Activated CD4-positive, alpha-beta memory T cell treated with anti-CD3 and anti-CD28 coated beads, Interleukin-2, amount 10 ng/mL, durations not matched to agents 7 days and 5 days (primary cell): ENCODE results near the gene DDAH1. TPM values are rescaled to one million over a fixed set of nuclear protein-coding genes. Genes with fewer than 3 reads are reported as not detected.

Experiments used
- CTCF ChIA-PET: fragments of 350-600 bp; sonication (Branson Sonifier 250); formaldehyde crosslinking; loops from one replicate; lab custom pipeline; 2021; ENCODE audit warnings: antibody characterized with exemption, inconsistent platforms; lab: Charles Lee
- POLR2A ChIA-PET: fragments of 350-600 bp; sonication (Branson Sonifier 250); formaldehyde crosslinking; loops from one replicate; lab custom pipeline; 2021; ENCODE audit warnings: antibody characterized with exemption; lab: Charles Lee
- DNase-seq: peaks from one replicate; pipeline ENCODE4 v3.0.0-alpha.2; 2020
- H3K27ac Mint-ChIP-seq: one replicate; pipeline ENCODE4 v1.8.0; 2021; ENCODE audit warnings: mild to moderate bottlenecking, mixed read lengths
- H3K27me3 Mint-ChIP-seq: one replicate; pipeline ENCODE4 v1.8.0; 2021; ENCODE audit warnings: mixed read lengths
- H3K36me3 Mint-ChIP-seq: one replicate; pipeline ENCODE4 v1.8.0; 2021; ENCODE audit warnings: low read depth, mixed read lengths
- H3K4me1 Mint-ChIP-seq: one replicate; pipeline ENCODE4 v1.8.0; 2021; ENCODE audit warnings: mixed read lengths
- H3K4me3 Mint-ChIP-seq: one replicate; pipeline ENCODE4 v1.8.0; 2021; ENCODE audit warnings: mild to moderate bottlenecking, mixed read lengths
- H3K9me3 Mint-ChIP-seq: one replicate; pipeline ENCODE4 v1.8.0; 2021; ENCODE audit warnings: mixed read lengths
- total RNA-seq, 2 experiments: library from RNA; stranded (reverse); gene quantifications; one replicate each; pipeline ENCODE4 v1.2.3, GENCODE V29; 2021

DDAH1 gene
- total RNA-seq, 2 experiments from 2014 or later, result not detected

DNA sequence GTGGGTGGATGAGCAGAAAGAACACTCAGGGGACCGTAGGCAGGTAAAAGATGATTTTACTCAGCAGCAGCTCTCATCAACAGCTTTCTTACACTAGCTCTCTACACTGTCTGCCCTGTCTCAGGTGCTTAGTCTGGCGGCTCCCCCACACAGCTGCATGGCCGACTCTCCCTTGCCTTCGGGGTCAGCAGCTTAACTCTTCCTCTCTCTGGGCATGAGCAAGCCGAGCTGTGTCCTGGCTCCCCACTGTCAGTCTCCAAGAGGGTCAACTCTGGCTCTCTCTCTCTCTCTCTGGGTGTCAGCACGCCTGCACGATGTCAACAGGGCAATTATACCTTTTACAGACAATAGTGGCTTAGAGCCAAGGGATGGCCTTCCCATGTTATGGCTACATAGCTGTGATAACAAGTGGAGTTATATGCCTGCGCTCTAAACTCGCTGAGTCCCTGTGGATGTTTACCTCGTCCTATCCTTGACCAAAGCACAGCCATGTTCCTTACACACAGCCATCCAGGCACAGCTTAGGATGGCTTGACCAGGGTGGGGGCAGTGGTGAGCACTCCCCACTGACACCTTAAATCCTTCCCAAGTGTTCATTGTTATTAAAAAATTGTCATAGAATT lies 185.4 kb downstream of the DDAH1 start:
- Mint-ChIP-seq H3K9me3 (no peaks in the 10 kb centered on the region), H3K4me3 (no peak overlapping the region), H3K4me1 (peaks cover 34% of the 10 kb centered on the region), H3K36me3 (peaks cover 6% of the 10 kb centered on the region), H3K27ac (no peak overlapping the region), H3K27me3 (peaks cover 40% of the 10 kb centered on the region)
- no peak for DNase-seq
- ChIA-PET CTCF (interaction anchor here (12.6 kb wide), 1 partner anchor 20 kb away, joined by 202 read pairs; the partner anchor contains the start of gene C1orf52), POLR2A (no interaction called here)

DNA sequence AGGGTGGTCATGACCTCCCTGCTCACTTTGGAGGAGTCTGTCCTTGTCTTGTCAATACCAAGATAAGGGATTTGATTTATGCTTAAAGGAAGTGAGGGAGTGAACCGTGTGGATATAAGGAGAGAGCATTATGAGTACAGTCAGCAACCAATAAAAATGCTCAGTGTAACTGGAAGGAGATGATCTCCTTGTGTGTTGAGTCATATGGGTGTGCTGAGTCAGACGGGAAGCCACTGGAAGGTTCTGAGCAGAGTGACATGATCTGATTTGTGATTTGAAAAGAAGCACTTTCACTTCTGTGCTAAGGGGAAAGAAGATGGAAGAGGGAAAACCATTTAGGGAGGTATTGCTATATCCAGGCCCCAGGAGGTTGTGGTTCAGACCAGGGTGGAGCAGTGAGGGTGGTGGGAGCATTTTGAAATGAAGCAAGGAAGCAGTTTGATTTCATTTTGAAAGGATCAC lies 186.1 kb downstream of the DDAH1 start:
- H3K4me3 Mint-ChIP-seq, result no peak overlapping the region
- DNase-seq, result peak; percentile 51
- H3K27me3 Mint-ChIP-seq, result peaks cover 39% of the 10 kb centered on the region
- POLR2A ChIA-PET, result no interaction called here
- peaks cover 39% of the 10 kb centered on the region for H3K4me1 Mint-ChIP-seq
- peak overlapping the region; percentile 5 for H3K27ac Mint-ChIP-seq
- H3K9me3 Mint-ChIP-seq, result no peaks in the 10 kb centered on the region
- H3K36me3 Mint-ChIP-seq, result peaks cover 11% of the 10 kb centered on the region
- CTCF ChIA-PET, result interaction anchor here (12.6 kb wide), 1 partner anchor 20 kb away, joined by 202 read pairs; the partner anchor contains the start of gene C1orf52

DNA sequence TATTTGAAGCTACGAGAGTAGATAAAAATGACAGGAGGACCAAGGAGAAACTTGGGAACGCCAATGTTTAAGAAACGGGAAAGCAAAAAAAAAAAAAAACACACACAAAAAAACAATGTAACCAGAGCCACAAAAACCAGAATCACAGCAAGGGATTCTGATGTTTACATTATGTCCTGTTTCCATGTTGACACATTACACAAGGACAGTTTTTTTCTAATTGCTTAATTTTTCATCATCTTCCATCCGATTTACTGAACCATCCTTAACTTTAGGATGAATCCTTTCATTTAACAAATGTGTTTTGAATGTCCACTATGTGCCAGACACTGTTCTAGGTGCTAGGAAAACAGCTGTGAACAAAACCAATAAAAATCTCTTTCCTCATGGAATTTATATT lies 187.2 kb downstream of the DDAH1 start:
- POLR2A ChIA-PET, result interaction anchor here (2.5 to 9.1 kb wide), 2 partner anchors 19 to 704 kb away, joined by 22 to 127 read pairs; partner anchors contain the start of genes C1orf52 and CTBS
- Mint-ChIP-seq H3K9me3 (no peaks in the 10 kb centered on the region), H3K27me3 (peaks cover 37% of the 10 kb centered on the region), H3K36me3 (peaks cover 22% of the 10 kb centered on the region), H3K4me1 (peaks cover 50% of the 10 kb centered on the region), H3K27ac (no peak overlapping the region), H3K4me3 (no peak overlapping the region)
- no peak for DNase-seq
- CTCF ChIA-PET, result interaction anchor here (12.6 kb wide), 1 partner anchor 18 kb away, joined by 202 read pairs; the partner anchor contains the start of gene C1orf52

DNA sequence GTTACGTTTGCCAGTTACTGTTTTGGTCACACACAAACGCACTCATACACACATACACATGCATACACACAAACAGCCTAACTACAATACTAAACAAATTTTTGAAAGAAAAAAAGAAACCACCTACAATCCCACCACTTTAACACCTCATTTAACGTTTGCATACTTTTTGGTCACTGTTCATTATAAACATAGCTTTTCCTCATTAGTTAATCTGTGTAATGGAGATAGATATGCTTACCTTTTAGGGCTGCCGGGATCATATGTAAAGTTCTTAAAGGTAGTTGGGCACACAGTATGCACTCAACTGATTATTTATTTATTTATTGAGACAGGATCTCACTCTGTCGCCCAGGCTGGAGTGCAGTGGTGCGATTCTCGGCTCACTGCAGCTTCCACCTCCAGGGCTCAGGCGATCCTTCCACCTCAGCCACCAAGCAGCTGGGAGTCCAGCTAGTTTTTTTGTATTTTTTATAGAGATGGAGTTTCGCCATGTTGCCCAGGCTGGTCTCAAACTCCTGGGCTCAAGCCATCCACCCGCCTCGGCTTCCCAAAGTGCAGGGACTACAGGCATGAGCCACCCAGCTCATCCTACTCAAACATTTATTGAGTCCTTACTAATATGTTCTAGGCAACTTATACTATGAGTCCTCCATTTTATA lies 187.8 kb downstream of the DDAH1 start:
- Mint-ChIP-seq H3K27me3 (peaks cover 32% of the 10 kb centered on the region), H3K4me1 (peaks cover 51% of the 10 kb centered on the region), H3K27ac (peak overlapping the region; percentile 80), H3K36me3 (peaks cover 23% of the 10 kb centered on the region), H3K9me3 (no peaks in the 10 kb centered on the region), H3K4me3 (peak overlapping the region; percentile 80)
- CTCF ChIA-PET, result interaction anchor here (1.0 to 12.6 kb wide), 8 partner anchors 8 to 431 kb away, joined by 3 to 202 read pairs (median 4); partner anchors contain the start of genes C1orf52 and ZNHIT6
- DNase-seq, result no peak
- POLR2A ChIA-PET, result interaction anchor here (0.7 to 9.1 kb wide), 15 partner anchors 8 to 1427 kb away, joined by 3 to 127 read pairs (median 9); partner anchors contain the start of genes C1orf52, CTBS, GNG5 and MCOLN2

DNA sequence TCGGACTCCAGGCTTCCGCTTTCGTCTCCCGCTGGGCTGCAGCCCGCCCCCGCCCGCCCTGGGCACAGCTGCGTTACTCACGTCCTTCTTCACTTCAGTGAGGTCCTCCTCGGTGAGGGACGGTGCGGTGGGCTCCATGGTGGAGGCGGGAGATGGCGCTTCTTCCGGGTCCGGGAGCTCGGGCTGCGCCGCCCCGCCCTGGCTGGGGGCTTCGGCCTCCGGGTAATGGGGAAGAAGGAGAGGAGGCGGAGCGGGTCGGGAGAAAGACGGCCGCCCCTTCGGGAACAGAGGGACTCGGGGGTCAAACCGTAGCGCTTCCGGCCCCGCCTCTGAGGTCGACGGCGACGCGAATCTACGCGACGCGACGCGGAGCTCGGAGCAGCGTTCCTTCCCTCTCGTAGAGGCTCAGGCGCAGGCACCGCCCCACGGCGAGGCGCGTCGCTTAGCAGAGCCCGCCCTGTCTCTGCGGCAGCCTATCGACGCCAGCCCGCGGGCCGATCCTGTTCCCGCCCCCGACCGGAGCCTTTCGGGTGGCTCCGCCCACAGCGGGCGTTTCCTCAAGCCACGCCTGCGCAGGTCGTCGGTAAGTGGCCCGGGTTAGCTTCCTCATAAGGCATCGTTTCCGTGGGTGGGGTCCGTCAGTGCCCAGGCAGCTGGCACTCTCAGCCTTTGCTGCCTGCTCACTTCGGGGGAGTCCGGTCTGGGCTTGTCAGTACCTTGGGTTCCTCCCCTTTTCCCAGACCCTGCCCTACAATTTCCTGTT lies 188.6 kb downstream of the DDAH1 start, which contains the start of gene BCL10:
Gene BCL10, minus strand, starts transcription at position 418 of the 763 bp plus-strand sequence. Its CDS starts 280 bp downstream, at position 138.
- H3K27me3 Mint-ChIP-seq, result peaks cover 26% of the 10 kb centered on the region
- ChIA-PET POLR2A (interaction anchor here (0.7 to 9.1 kb wide), 21 partner anchors 9 to 1428 kb away, joined by 3 to 127 read pairs (median 6); partner anchors contain the start of genes C1orf52, CTBS, GNG5 and MCOLN2), CTCF (interaction anchor here (1.0 to 12.6 kb wide), 9 partner anchors 9 to 432 kb away, joined by 3 to 202 read pairs (median 3); partner anchors contain the start of genes C1orf52, CCN1 and ZNHIT6)
- no peaks in the 10 kb centered on the region for H3K9me3 Mint-ChIP-seq
- H3K4me1 Mint-ChIP-seq, result peaks cover 53% of the 10 kb centered on the region
- DNase-seq, result peak; percentile 99
- peak within 1 kb of the TSS; percentile 80 for H3K27ac Mint-ChIP-seq
- peak within 1 kb of the TSS; percentile 80 for H3K4me3 Mint-ChIP-seq
- peaks cover 26% of the 10 kb centered on the region for H3K36me3 Mint-ChIP-seq

DNA sequence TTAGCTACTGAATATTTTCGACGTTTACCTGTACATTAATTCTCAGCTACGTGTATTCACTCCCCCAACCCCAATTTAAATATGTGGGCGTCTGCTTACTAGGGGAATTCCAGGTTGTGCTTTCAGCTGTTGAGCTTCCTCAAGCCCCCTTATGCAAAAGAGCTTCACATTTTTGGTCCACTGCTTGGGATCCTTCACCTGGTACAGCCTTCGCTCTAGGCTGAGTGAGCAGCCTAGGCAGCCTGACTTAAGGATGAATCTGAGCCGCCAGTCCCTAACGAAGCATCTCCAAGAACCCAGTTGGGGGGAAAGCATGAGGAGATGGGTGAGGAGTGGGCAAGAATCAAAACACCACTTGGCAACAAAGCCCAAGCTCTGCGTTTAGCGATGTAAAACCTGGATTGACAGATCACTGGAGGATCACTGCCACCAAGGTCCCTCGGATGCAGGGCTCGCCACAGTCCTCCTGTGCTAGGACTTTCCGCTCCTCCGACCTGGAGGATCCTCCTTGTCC lies 189.2 kb downstream of the DDAH1 start:
- ChIA-PET POLR2A (interaction anchor here (0.7 to 9.1 kb wide), 19 partner anchors 9 to 1429 kb away, joined by 3 to 127 read pairs (median 7); partner anchors contain the start of genes C1orf52, CTBS, GNG5 and MCOLN2), CTCF (interaction anchor here (1.0 to 12.6 kb wide), 4 partner anchors 16 to 331 kb away, joined by 3 to 202 read pairs (median 12); partner anchors contain the start of genes C1orf52 and CCN1)
- Mint-ChIP-seq H3K4me3 (peak overlapping the region; percentile 80), H3K27ac (peak overlapping the region; percentile 80), H3K36me3 (peaks cover 32% of the 10 kb centered on the region), H3K9me3 (no peaks in the 10 kb centered on the region), H3K4me1 (peaks cover 54% of the 10 kb centered on the region), H3K27me3 (peaks cover 20% of the 10 kb centered on the region)
- DNase-seq, result no peak

DNA sequence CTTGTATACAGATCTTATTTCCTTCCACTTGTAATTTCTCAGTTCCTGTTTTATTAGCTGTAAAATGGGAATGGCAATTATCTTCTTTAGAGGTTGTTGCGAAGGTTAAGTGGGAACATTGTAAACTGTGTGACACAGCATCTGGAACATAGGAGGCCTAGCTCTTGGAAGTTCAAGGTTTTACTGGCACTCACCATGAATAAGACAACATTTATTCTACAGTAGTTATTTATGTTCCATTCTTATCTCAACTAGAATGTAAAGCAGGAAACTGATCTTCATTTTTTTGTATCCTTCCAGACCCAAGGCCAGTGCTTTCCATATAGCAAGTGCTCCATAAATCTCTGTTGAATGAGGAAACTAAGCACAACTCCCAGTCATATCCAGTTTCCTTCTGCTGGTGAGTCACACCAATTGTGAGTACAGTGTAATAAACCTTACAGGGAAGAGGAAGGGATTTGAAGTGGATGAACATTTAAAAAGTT lies 189.9 kb downstream of the DDAH1 start:
- POLR2A ChIA-PET, result interaction anchor here (1.0 to 9.1 kb wide), 15 partner anchors 10 to 1429 kb away, joined by 3 to 127 read pairs (median 9); partner anchors contain the start of genes C1orf52, CTBS, GNG5 and MCOLN2
- H3K27me3 Mint-ChIP-seq, result peaks cover 12% of the 10 kb centered on the region
- H3K9me3 Mint-ChIP-seq, result no peaks in the 10 kb centered on the region
- peak overlapping the region; percentile 80 for H3K27ac Mint-ChIP-seq
- H3K4me3 Mint-ChIP-seq, result peak overlapping the region; percentile 80
- no peak for DNase-seq
- peaks cover 54% of the 10 kb centered on the region for H3K4me1 Mint-ChIP-seq
- H3K36me3 Mint-ChIP-seq, result peaks cover 37% of the 10 kb centered on the region
- CTCF ChIA-PET, result interaction anchor here (12.6 kb wide), 1 partner anchor 16 kb away, joined by 202 read pairs; the partner anchor contains the start of gene C1orf52

DNA sequence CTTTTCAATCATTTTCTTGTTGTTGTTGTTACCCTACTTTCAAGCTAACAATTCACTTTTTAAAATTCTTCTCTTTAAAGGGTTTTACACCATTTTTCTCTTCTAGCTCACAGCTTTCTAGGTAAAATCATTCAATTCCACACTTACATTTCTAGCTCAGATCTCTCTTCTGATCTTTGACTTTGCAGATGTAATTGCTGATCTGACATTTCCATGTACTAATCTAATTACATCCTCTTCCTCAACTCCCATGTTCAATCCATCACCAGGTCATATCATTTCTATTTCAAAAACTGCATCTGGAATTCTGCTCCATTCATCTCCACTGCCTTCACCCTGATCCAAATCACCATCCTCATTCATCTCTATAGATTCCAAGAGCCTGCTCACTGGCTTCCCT lies 191.6 kb downstream of the DDAH1 start:
- Mint-ChIP-seq H3K27me3 (peaks cover 1% of the 10 kb centered on the region), H3K36me3 (peaks cover 47% of the 10 kb centered on the region), H3K27ac (no peak overlapping the region), H3K4me3 (no peak overlapping the region), H3K4me1 (peaks cover 42% of the 10 kb centered on the region), H3K9me3 (no peaks in the 10 kb centered on the region)
- ChIA-PET POLR2A (interaction anchor here (1.0 to 9.1 kb wide), 2 partner anchors 15 to 1127 kb away, joined by 3 to 127 read pairs; partner anchors contain the start of gene C1orf52), CTCF (interaction anchor here (12.6 kb wide), 1 partner anchor 14 kb away, joined by 202 read pairs; the partner anchor contains the start of gene C1orf52)
- no peak for DNase-seq

DNA sequence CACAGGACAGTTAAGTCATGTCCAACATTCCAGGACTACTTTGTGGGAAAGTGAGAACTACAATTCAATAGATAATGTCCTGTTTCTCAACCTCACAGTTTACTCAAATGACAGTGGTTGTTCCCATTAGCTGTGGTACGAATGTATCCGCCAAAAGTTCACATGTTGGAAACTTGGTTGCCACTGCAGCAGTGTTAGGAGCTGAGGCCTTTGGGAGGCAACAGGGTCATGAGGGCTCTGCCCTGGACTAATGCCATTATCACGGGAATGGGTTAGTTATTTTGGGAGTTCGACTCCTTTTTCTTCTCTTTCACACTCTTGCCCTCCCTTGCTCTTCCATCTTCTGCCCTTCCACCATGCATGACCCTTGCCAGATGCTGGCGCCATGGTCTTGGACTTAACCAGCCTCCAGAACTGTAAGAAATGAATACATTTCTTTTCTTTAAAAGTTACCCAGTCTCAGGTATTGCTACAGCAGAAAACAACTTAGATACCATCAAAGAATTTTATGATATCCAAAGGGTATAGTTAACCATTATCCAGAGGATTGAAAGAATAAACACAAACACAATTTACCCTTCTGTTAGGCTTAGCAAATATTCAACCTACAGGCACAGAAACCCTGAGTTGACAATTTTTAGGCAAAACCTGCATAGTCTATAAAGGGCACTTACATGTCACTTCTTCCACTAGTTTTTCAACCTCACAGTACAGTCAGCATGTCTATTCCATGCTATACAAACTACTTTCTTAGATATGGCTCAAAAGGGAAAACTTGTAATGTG lies 196.0 kb downstream of the DDAH1 start:
- peaks cover 16% of the 10 kb centered on the region for H3K4me1 Mint-ChIP-seq
- no peaks in the 10 kb centered on the region for H3K27me3 Mint-ChIP-seq
- ChIA-PET POLR2A (no interaction called here), CTCF (interaction anchor here (1.3 kb wide), 1 partner anchor 10 kb away, joined by 12 read pairs; the partner anchor contains the start of gene C1orf52)
- peaks cover 58% of the 10 kb centered on the region for H3K36me3 Mint-ChIP-seq
- no peak overlapping the region for H3K27ac Mint-ChIP-seq
- no peaks in the 10 kb centered on the region for H3K9me3 Mint-ChIP-seq
- DNase-seq, result no peak
- no peak overlapping the region for H3K4me3 Mint-ChIP-seq
